ENCODE data around the gene CDC37L1. TPM values are rescaled to one million over a fixed set of nuclear protein-coding genes. Genes with fewer than 3 reads are reported as not detected.

CDC37L1 gene
- total and polyA plus RNA-seq, 2 donors (not counting 1 experiment from before 2014, with no cell fraction given) = 15.2 to 16.7 TPM

GRCh38 chr9:4669890-4670289 is 9.5 kb upstream of the CDC37L1 start:
- H3K4me3 ChIP-seq (replicated peaks in 1 of 4; ENCODE audit: control extremely low read depth in 1 of 4, insufficient read depth in 1 of 4, low read depth in 3 of 4, low read length in 4 of 4) = no peak overlapping the region
- H3K27me3 ChIP-seq (ENCODE audit: control insufficient read depth, insufficient read depth, low read length) = no peaks in the 10 kb centered on the region
- peaks cover 3% of the 10 kb centered on the region for H3K4me1 ChIP-seq (ENCODE audit: control insufficient read depth, extremely low read depth, insufficient read depth, low read length)
- H3K36me3 ChIP-seq (ENCODE audit: control insufficient read depth, insufficient read depth, low read length) = no peaks in the 10 kb centered on the region
- TF ChIP-seq EZH2 (IDR thresholded peaks at IDR 0.05; ENCODE audit: low read length, missing control alignments) (no peak), CTCF (conservative IDR thresholded peaks at IDR 0.05 in 1 of 2, IDR thresholded peaks at IDR 0.05 in 1 of 2; ENCODE audit: low read depth in 1 of 2, low read length in 2 of 2) (no peak)
- H3K27ac ChIP-seq (ENCODE audit: insufficient read depth, low read length) = no peak overlapping the region
- H2AFZ ChIP-seq (ENCODE audit: low read length) = no peak overlapping the region
- no peaks in the 10 kb centered on the region for H3K79me2 ChIP-seq (ENCODE audit: control insufficient read depth, insufficient read depth, low read length)
- no peaks in the 10 kb centered on the region for H3K9me3 ChIP-seq (ENCODE audit: control insufficient read depth, insufficient read depth, low read depth, low read length)
- DNase-seq (ENCODE audit: low read depth in 2 of 2) = no peak
- no peak overlapping the region for H3K9ac ChIP-seq (ENCODE audit: insufficient read depth, low read length)
- H4K20me1 ChIP-seq (ENCODE audit: control insufficient read depth, extremely low read depth, insufficient read depth, low read length) = no peaks in the 10 kb centered on the region
- H3K4me2 ChIP-seq (ENCODE audit: extremely low read depth, insufficient read depth, low read length) = no peak overlapping the region

GRCh38 chr9:4670591-4670990 is 8.8 kb upstream of the CDC37L1 start:
- Histone ChIP-seq H3K27me3 (ENCODE audit: control insufficient read depth, insufficient read depth, low read length) (no peaks in the 10 kb centered on the region), H3K79me2 (ENCODE audit: control insufficient read depth, insufficient read depth, low read length) (no peaks in the 10 kb centered on the region), H3K4me1 (ENCODE audit: control insufficient read depth, extremely low read depth, insufficient read depth, low read length) (no peaks in the 10 kb centered on the region), H4K20me1 (ENCODE audit: control insufficient read depth, extremely low read depth, insufficient read depth, low read length) (no peaks in the 10 kb centered on the region), H3K27ac (ENCODE audit: insufficient read depth, low read length) (no peak overlapping the region), H3K4me2 (ENCODE audit: extremely low read depth, insufficient read depth, low read length) (no peak overlapping the region), H3K9me3 (ENCODE audit: control insufficient read depth, insufficient read depth, low read depth, low read length) (no peaks in the 10 kb centered on the region), H3K9ac (ENCODE audit: insufficient read depth, low read length) (no peak overlapping the region), H3K4me3 (replicated peaks in 1 of 4; ENCODE audit: control extremely low read depth in 1 of 4, insufficient read depth in 1 of 4, low read depth in 3 of 4, low read length in 4 of 4) (no peak overlapping the region), H3K36me3 (ENCODE audit: control insufficient read depth, insufficient read depth, low read length) (no peaks in the 10 kb centered on the region), H2AFZ (ENCODE audit: low read length) (no peak overlapping the region)
- DNase-seq (ENCODE audit: low read depth in 2 of 2) = no peak
- no peak for TF ChIP-seq EZH2 (IDR thresholded peaks at IDR 0.05; ENCODE audit: low read length, missing control alignments)
- TF ChIP-seq CTCF (conservative IDR thresholded peaks at IDR 0.05 in 1 of 2, IDR thresholded peaks at IDR 0.05 in 1 of 2; ENCODE audit: low read depth in 1 of 2, low read length in 2 of 2) = no peak

- Histone ChIP-seq H3K4me1 (ENCODE audit: control insufficient read depth, extremely low read depth, insufficient read depth, low read length) (no peaks in the 10 kb centered on the region), H3K9ac (ENCODE audit: insufficient read depth, low read length) (no peak overlapping the region), H4K20me1 (ENCODE audit: control insufficient read depth, extremely low read depth, insufficient read depth, low read length) (no peaks in the 10 kb centered on the region), H3K4me2 (ENCODE audit: extremely low read depth, insufficient read depth, low read length) (no peak overlapping the region), H3K27me3 (ENCODE audit: control insufficient read depth, insufficient read depth, low read length) (no peaks in the 10 kb centered on the region), H3K4me3 (replicated peaks in 1 of 4; ENCODE audit: control extremely low read depth in 1 of 4, insufficient read depth in 1 of 4, low read depth in 3 of 4, low read length in 4 of 4) (no peak overlapping the region), H3K9me3 (ENCODE audit: control insufficient read depth, insufficient read depth, low read depth, low read length) (no peaks in the 10 kb centered on the region), H3K27ac (ENCODE audit: insufficient read depth, low read length) (no peak overlapping the region), H3K79me2 (ENCODE audit: control insufficient read depth, insufficient read depth, low read length) (no peaks in the 10 kb centered on the region), H3K36me3 (ENCODE audit: control insufficient read depth, insufficient read depth, low read length) (no peaks in the 10 kb centered on the region), H2AFZ (ENCODE audit: low read length) (no peak overlapping the region)
- TF ChIP-seq CTCF (conservative IDR thresholded peaks at IDR 0.05 in 1 of 2, IDR thresholded peaks at IDR 0.05 in 1 of 2; ENCODE audit: low read depth in 1 of 2, low read length in 2 of 2) = no peak
- TF ChIP-seq EZH2 (IDR thresholded peaks at IDR 0.05; ENCODE audit: low read length, missing control alignments) = no peak
- DNase-seq (ENCODE audit: low read depth in 2 of 2) = no peak
Measured at GRCh38 chr9:4671737-4672136, 7.6 kb upstream of the CDC37L1 start.
